GM19395 (cell line): ENCODE results near the gene PTTG1IP2.
"Not testable (repeated sequence)": the region's sequence is repeated elsewhere in the genome, so short reads cannot be mapped to it uniquely, and the experiment has no call there.

Experiments used
- ATAC-seq: cut with Tn5 transposase; IDR thresholded peaks from one replicate; pipeline ENCODE4 v1.9.1; 2021; ENCODE audit warnings: mild to moderate bottlenecking, moderate library complexity; ENCODE audit not compliant: unreplicated experiment

PTTG1IP2 gene

DNA sequence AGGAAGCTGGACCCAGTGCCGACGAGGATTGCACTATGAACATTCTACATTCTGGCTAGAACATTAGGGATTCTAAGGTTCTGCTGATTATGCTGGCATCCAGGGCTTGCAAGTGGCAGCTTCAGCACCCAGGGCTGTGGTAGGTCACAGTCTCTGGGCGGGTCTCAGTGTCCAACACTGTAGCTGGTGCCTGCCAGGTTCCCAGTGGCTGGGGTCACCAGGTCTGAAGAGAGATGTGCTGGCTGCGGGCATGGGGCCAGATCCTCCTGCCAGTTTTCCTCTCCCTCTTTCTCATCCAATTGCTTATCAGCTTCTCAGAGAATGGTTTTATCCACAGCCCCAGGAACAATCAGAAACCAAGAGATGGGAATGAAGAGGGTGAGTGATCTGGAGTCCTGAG is at the start of gene PTTG1IP2:
Gene PTTG1IP2, plus strand, starts transcription at position 86 of the 400 bp plus-strand sequence. Its CDS starts 148 bp downstream, at position 234.
- ATAC-seq: no peak

DNA sequence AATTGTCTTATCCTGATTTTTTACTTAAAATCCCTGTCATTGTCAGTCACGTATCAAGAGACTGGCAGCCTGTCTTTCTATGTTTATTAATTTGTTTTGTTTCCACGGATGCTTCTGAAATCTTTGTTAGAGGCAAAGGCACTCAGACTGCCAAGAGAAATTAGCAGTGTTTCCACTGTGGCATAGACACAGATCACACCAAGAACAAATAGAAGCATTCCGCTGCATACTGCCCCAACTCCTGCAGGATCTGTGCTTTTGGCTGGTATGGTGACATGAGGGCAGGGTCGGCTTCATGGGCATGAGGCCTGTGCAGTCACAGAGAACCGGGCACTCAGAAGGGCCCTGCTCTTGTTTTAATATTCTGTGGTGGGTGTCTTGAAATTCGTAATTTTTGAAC is 47.8 kb upstream of the PTTG1IP2 start:
- no peak for ATAC-seq

DNA sequence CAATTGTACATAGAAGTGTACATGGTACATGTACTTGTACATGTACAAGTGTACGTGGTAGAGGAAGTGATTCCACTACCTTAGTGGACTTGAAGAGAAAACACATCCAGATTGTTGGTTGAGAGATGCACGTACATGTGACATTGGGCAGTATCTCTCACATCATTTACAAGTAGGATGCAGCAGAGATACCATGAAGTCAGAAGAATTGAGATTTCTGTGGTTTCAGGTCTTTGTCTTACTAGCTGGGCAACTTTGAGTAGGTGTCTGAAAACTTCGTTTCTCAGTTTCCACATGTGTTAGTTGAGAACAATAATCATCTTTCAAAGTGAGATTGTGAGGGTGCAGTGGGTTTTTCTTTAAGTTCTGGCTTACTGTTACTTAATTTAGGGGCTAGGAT is 44.7 kb upstream of the PTTG1IP2 start:
- peak; percentile 98 for ATAC-seq

DNA sequence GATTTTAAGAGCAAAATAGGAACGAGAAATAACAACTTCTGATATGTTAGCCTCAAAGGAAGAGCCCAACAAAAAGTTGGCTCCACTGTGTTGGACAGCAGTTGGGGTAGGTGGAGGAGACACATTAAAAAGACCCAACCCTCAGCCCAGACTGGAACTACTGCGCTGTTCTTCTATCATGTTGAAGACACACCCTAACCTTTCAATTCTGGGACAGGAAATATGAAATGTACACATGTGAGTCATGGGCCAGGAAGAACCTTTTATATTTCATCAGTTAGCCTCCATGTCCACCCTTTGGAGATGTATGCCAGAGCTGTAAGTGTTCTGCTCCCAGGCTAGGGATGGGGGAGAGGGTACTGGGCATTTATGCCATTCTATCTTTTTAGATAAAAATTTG is 44.1 kb upstream of the PTTG1IP2 start:
- ATAC-seq: no peak

DNA sequence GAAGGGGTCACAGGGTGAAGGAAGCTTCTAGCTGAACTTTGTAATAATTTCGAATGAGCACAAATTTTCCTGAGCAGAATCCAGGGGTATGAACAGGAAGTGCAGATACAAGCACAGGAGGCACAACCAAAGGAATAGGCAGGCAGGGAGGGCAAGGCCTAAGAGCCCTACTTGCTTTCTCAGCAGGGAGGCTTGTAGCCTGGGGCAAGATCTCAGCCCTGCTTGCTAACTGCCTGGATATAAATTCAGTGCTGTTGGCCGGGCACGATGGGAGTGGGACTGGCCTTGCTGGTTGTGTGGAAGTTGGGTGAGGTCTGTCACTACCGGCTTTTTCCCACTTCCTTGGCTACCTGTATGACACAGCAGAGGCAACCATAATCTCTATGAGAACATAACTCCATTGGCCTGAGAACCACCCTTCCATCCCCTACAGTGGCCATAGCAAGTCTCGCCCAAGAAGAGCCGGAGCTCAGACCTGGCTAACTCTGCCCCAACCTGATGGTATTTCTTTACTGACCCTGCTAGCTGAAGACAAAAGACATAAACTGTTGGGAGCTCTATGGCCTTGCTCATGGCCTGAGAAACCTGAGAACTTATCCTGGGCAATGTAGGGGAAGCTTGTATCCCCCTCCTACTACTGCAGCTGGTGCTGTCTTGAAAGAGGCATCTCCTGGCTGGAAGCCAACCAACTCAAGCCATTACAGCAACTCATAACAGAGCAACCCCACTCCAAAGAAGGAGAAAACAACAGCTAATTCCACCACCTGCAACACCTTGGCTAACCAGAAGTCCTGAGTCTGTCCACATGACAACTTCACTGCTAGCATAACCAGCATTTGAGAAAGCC is 38.6 kb upstream of the PTTG1IP2 start:
- no peak for ATAC-seq

DNA sequence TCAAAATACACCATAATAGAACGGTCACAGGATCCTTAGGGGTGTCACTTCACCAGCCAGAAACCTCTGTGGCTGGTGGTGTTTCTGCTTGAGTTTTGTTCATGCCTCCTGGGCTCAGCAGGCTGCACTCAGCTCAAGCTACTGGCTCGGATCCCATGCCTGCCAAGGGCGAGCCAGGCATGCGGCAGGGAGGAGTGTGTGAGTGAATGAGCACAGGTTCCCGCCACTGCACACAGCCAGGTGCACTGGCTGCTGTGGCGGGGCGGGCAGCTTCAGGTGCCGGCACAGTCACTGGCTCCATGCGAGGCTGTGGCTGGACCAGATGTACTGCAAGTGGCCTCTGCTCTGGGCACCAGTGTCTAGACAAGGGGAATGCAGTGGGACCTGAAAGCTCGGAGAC is 36.7 kb upstream of the PTTG1IP2 start:
- no peak for ATAC-seq

DNA sequence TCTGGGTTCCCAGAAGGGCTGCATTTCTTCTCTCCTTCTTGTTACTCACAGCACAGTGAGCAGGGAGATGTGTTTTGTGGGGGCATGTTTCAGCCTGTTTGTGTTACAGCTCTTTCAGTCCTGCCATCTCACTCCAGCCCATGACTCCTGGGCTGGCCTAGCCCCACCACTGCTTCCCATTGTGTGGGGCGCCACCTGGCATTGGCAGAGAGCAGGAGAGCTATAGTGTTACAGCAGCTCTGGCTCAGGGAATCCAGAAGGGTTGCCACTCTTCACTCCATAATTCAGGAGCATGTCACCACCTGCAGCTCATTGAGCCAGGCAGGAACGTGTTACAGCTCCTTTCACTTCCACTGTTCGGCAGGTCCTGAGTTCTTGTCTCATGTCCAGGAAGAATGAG is 36.2 kb upstream of the PTTG1IP2 start:
- ATAC-seq: no peak

DNA sequence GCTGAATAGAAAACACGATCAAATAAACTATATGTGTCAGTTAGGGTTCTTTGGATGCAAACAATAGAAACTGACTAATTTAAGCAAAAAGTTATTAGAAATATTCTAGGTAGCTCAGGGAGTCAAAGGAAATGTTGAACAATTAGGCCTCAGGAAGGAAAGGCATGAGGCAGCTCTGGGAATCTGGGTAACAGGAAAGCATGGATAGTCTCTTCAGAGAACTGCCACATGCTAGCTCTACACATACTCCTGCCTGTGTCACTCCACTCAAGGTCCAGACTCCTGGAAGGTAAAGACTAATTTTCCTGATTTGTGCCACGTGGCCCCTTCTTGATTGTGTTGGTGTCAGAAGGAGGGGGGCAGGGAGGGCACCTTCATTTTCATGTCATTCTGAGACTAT is 23.8 kb upstream of the PTTG1IP2 start:
- no peak for ATAC-seq

DNA sequence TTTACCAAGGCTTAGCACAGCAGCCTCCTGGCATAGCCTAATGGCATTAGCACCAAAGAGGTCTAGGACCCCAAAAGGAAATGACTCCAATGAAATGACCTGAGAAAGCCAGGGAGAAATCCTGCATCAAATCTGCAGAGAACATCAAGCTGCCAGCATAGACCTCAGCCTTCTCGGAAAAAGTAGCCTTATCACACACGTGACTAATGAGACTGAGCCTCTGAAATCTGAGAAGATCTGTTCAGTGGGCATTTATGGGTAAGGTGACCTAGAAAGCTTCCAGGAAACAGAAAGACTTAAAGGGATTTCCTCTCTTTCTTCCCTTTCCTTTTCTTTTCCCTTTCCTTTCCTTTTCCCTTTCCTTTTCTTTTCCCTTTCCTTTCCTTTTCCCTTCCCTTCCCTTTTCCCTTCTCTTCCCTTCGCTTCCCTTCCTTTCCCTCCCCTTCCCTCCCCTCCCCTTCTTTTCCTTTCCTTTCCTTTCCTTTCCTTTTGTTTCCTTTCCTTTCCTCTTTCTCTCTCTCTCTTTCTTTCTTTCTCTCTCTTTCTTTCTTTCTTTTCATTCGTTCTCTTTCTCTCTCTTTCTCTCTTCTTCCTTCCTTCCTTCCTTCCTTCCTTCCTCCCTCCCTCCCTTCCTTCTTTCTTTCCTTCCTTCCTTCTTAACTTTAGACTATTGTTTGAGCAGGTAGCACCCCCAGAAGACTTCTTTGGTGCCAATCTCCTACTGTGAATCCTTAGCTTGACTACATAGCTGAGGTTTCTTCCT is 23.1 kb upstream of the PTTG1IP2 start:
- ATAC-seq: no peak

DNA sequence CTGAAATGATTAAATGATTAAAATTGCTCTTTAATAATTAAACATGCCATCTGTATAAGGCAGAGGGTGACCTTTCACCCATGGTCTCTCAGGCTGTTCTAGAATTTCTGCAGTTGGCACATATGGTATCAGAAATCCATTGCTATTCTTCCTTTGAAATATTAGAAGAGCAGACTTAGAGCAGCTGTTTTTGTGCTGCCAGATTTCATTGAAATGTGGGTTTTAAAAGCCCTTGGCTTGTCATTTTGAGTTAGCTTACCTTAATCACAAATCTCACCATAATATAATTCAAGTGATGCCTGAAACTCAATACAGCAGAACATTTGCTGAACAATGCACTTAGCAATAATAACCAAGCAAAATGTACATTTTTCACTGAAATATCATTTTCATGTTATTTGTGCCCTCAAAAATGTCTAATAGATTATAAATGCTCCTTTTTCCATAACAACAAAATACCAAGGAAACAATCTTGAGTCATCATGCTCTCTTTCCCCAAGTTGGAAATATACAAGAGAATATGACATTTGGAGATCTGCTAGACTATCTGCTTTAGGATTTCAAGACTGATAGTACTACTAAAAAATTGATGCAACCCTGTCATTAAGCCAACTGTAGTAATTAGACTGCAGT is 16.1 kb upstream of the PTTG1IP2 start:
- ATAC-seq: no peak

DNA sequence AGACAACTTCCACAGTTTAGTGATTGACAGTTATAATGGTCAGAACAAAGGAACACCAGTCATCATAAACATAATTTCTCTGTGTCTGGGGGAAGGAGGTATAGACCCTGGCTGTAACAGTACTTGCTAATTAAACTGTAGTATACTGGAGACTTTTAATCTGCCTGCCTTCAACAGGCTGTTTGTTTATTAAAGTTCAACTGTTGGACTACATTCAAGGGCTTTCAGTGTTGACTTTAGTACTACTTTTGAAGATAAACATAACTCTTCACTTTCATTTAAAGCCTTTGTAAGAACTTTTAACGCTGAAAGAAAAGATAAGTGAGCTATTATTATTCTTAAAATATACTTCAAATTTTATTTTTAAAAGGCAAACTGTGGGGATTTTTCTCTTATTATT is 15.5 kb upstream of the PTTG1IP2 start:
- ATAC-seq: no peak

DNA sequence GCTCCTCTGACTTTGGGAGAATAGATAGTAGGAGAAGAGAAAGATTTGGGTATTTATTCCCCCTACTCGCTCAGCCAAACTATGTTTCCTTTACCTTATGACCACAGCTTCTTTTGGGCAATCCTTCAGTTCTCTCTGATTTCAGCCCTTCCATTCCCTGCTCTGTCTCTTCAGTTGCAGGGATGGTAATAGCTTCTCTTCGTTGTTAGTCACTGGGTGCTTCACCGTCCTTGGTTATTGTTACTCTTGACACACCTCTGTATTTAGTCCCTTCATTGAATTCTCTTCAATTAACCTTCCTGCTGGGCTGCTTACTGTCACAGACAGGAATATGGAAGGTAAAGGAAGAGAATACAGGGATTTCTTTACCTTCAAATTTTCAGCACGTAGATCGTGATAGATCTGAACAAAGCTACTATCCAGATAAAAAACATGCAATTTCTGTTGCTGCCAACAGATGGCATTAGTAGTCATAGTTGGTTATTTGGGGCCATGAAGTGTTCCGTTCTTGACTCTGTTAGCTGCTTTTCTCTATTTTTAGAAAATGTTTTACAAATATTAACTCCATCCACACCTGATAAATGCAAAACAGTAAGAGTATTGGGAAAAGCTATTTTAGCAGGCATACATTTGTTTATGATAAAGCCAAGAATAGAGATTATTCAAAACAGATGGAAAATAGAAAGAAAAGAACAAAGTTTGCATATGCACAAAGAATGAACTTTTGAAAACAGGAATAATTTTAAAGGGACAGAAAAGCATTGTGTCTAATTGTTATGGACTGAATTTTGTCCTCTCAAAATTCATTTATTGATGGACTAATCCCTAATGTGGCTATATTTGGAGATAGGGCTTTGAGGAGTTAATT is 14.0 kb upstream of the PTTG1IP2 start:
- ATAC-seq: peak; percentile 95

DNA sequence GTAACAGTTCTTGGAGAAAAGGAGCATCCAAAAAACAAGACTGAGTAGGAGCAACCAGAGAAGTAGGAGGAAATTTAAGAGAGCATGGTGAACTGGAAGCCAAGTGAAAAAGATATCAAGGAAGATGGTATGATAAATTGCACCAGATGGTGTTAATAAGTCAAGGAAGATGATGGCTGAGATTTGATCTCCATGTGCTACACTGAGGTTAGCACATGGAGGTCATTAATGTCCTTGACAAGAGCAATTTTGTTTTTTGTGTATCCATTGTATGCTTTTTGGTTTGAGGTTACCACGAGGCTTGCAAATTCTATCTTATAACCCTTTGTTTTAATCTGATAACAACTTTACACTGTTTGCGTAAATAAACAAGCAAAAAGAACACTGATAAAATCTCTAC is 11.3 kb upstream of the PTTG1IP2 start:
- no peak for ATAC-seq

DNA sequence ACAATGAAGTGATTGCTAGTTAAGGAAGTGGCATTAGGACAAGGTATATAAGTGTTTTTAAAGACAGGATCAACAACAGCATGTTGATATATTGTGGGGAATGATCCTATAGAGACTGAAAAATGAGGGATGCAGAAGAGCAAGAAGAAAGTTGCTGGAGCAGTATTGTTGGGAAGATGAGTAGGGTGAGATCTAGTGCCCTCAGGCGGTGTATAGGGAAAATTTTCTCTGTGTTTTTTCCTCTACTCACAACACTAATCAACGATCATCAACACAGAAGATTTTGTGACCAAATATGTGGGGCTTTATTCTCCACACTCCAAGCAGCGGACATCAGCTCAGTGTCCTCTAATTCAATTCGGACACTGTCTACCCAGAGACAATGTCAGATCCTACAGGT is 9.6 kb upstream of the PTTG1IP2 start:
- ATAC-seq: no peak

DNA sequence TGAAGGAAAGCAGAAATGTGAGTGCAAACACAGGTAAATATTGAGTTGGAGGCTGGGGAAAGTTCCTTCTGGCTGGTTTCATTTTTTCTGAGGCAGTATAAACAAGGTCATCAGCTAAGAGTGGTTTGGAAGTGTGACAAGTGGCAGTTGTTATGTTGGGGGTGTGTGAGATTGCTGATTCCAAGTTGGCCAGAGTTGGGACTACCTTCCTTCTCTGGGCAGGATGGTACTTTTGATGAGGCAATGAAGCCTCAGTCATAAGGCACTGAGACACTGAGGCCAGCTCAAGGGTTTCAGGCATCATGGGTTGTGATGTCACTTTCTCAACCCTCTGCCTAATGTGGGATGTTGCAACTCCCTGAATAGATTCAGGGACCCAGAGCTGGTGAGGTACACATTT is 8.2 kb upstream of the PTTG1IP2 start:
- ATAC-seq: no peak

DNA sequence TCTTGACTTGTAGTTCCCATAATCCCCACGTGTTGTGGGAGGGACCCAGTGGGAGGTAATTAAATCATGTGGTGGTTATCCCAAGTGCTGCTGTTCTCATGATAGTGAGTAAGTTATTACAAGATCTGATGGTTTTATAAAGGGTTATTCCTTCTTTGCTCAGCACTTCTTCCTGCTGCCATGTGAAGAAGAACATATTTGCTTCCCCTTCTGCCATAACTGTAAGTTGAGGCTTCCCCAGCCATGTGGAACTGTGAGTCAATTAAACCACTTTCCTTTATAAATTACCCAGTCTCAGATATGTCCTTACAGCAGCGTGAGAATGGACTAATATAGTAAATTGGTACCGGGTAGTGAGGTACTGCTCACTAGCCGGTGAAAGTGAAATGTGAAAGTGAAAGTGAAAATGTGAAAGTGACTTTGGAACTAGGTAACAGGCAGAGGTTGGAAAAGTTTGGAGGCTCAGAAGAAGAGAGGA is 6.2 kb upstream of the PTTG1IP2 start:
- ATAC-seq: not testable (repeated sequence)

DNA sequence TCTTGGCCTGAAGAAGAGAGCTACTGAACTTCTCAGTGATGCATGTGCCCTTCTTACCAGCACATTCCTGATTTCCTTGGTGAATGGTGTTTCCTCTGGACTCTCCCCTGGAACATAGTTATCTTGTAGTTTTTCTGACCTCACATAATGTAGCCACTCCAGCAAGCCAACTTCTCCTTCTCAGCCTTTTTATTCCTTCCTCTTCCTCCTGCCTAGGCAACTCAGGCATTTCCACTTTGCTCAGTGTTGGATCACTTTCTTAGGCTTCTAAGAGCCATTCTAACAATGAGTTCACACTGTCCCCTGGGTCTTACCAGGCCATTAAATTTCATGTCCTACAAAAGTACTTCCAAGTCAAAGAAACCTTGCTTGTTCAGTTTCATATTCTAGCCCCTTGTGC is 3.6 kb upstream of the PTTG1IP2 start:
- ATAC-seq: no peak

DNA sequence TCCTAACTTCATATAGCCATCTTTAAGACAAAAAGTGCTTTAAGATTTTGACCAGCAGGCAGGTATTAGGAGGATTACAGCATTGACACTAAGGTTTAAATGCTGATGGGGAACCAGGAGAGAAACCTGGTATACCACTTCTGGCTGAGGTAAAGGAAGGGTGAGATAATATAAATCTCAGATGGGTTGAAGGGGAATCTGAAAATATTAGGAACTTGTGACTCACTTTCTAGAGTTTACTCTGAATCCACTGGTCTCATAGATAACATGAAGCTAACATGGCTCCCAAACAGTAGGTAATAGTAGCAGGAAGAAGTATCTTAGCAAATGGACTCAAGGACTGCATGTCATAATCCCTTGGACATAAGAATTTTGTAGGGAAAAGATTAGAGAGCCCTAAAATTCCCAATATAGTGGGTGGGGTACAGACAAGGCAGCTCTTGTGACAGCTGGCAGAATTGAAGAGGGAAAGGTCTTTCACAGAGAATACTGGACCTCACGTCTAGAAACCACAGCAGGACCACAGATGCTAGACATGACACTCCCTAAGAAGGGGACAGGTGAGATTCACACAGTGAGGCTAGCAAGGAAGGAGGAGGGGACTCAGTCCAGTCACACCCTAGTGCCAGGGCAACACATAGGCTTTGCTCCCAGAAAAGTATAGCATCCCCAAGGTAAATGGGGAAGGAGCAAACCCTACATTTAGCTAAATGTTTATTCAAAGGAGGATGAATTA is 3.5 kb downstream of the PTTG1IP2 start:
- no peak for ATAC-seq

DNA sequence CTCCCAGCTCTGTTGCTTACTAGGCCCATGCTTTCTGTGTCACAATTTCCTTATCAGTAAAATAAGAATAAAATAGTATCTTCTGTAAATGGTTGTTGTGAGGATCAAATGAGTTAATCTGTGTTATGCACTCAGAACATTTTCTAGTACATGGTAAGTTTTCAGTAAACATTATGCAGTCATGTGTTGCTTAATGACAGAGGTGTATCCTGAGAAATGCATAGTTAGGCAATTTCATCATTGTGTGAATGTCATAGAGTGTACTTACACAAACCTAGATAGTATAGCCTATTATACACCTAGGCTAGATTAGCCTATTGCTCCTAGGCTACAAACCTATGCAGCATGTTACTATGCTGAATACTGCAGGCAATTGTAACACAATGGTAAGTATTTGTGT is 4.4 kb downstream of the PTTG1IP2 start:
- ATAC-seq: no peak
